ENCODE measurements around the gene C9.
"Not testable (repeated sequence)": the region's sequence is repeated elsewhere in the genome, so short reads cannot be mapped to it uniquely, and the experiment has no call there.

Gene C9

DNA sequence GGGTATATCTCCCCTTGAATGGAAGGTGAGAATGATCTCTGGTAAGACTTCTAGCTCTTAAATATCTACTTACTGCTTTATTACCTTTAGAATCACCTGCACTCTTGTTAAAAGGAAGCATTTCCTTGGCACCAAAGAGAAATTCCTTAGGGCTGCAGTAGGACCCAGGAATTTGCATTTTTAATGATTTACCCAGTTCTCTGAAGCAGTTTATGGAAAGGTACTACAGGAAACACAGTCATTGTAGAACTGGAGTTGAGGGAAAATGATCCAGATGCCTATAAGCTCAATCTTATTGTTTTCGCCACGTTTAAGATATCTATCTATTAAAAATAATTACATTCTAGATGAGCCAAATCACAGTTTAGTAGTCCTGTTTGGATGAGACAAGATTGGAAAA, 9.5 kb upstream of the C9 start:
- in situ Hi-C loops (cut with HindIII; ENCODE audit: low sequenced_read_pairs), result no loop called here

DNA sequence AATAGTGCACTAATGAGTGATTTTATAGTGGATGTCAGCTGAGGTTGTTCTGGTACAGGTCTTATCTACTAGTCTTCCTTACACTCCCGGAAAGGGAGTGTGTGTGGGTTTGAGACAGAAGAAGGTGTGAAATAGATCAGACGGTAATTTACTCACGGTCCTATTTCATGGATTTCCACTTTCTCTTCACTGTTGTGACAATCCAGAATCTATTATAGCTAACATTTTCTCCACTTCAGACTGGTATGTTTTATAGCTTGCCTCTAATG, 7.0 kb upstream of the C9 start:
- in situ Hi-C loops (cut with HindIII; ENCODE audit: low sequenced_read_pairs), result no loop called here

DNA sequence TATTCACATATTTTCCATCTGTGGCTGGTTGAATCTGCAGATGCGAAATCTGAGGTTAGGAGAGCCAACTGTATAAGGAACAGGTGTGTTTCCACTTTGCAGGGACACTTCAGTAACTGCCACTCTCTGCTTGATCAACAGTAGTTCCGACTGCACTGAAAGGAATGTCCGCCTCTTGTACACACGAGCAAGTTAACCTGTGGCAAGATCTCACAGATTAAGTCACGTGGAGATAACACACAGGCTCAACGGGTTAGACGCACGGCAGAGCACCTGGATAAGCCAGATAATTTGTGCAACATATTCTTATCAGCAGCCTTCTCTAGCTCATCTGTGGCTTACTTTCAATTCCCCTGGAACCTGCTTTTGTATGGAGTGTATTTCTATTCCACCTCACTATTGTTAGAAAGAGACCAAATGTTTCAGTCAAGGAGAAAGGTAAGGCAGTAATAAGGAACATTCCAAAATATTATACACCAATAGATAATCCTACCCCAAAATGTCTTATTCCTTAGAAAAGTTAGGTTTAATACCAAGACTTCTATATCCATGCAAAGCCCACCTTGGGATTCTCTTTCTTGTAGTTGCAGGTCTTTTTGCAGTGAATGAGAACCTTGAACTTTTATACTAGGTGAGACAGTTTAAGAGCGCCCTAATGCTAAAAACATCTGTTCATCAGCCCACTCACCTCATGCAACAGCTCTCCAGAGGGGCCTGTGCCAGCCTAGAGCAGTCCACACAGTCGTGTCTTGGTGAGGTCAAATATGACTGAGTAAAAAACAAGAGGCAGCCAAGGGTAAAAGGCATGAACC, 6.5 kb upstream of the C9 start:
- in situ Hi-C loops (cut with HindIII; ENCODE audit: low sequenced_read_pairs), result no loop called here

GRCh38 chr5:39369123-39369815, 5.0 kb upstream of the C9 start:
- in situ Hi-C loops (cut with HindIII; ENCODE audit: low sequenced_read_pairs), result loop anchor here (5.0 kb wide), 1 partner anchor 53 kb away; the partner anchor contains the start of gene DAB2

- in situ Hi-C loops (cut with HindIII; ENCODE audit: low sequenced_read_pairs), result loop anchor here (5.0 kb wide), 1 partner anchor 54 kb away; the partner anchor contains the start of gene DAB2
Measured at GRCh38 chr5:39368116-39368515, 3.8 kb upstream of the C9 start.

DNA sequence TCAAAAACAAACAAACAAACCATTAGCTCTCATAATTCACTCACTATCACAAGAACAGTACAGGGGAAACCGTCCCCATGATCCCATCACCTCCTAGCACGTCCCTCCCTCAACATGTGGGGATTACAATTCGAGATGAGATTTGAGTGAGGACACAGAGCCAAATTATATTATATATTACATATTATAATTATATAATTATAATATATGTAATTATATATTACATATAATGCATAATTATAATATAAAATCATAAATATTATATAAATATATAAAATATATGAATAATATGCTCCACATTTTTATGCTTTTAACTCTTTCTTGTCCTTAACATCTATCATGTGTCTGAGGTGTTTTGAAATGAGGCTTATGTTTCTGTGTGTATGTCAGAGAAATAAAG, 3.4 kb upstream of the C9 start:
- in situ Hi-C loops (cut with HindIII; ENCODE audit: low sequenced_read_pairs), result loop anchor here (5.0 kb wide), 1 partner anchor 55 kb away; the partner anchor contains the start of gene DAB2

- in situ Hi-C loops (cut with HindIII; ENCODE audit: low sequenced_read_pairs), result no loop called here
Measured at GRCh38 chr5:39363217-39363616, 1.1 kb downstream of the C9 start.

DNA sequence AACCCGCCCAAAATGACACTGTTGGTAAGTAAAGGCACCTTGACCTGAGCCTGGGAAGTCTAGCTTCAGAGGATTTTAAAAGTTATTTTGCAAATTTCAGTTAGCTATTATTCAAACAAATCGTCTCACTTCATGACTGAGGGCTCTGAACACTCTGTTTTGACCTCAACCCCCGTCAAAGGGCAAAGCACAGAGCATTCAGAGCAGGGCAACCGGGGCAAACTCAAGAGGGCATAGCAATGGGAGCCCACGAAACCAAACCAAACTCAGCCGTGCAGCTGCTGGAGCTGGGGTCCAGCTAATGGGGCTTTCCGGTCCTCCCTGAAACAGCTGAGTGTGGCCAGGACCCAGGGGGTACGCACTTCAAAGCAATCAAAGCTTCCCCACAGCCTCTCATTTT, 1.6 kb downstream of the C9 start:
- in situ Hi-C loops (cut with HindIII; ENCODE audit: low sequenced_read_pairs), result no loop called here

GRCh38 chr5:39361306-39361705, 3.0 kb downstream of the C9 start:
- in situ Hi-C loops (cut with HindIII; ENCODE audit: low sequenced_read_pairs), result no loop called here

- in situ Hi-C loops (cut with HindIII; ENCODE audit: low sequenced_read_pairs), result no loop called here
Measured at GRCh38 chr5:39360471-39361111, 3.7 kb downstream of the C9 start.

DNA sequence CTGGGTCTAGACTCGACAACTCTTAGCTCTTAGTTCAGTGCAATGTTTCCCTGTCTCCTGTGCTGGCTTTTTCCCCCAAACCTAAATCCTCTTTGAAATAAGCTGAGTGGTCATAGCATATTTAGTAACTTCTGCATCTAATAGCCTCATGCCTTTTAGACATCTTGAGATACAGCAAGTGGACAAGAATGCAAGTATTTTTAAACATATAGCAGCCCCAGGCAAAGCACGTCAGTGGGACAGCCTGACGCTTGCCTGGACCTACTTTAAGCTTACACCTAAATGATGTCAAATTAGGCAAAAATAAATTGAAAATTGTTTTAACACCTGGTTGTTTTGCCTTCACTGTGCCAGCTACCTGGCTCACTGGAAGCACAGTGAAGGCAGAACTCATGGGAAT, 8.0 kb downstream of the C9 start:
- in situ Hi-C loops (cut with HindIII; ENCODE audit: low sequenced_read_pairs), result no loop called here

DNA sequence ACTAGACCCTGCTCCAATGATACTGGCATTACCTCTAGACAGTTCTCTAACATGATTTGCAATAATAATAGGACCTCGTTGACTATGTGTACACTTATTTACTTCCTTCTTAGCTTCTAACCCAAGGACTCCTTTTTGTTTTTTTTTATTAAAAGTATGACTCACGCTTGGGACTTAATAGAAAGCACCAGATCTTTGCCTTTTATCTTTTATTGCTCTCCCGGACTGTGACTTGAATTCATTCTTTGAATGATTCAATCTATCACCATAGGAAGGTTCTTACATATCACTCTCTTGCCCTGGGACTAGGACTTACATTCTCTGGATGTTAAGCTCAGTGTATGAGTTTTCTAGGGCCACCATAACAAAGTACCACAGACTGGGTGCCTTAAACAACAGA, 9.0 kb downstream of the C9 start:
- in situ Hi-C loops (cut with HindIII; ENCODE audit: low sequenced_read_pairs), result no loop called here

- in situ Hi-C loops (cut with HindIII; ENCODE audit: low sequenced_read_pairs), result no loop called here
Measured at GRCh38 chr5:39353717-39354399, 10.4 kb downstream of the C9 start.

- in situ Hi-C loops (cut with HindIII; ENCODE audit: low sequenced_read_pairs), result no loop called here
Measured at GRCh38 chr5:39352951-39353350, 11.3 kb downstream of the C9 start.

- in situ Hi-C loops (cut with HindIII; ENCODE audit: low sequenced_read_pairs), result no loop called here
Measured at GRCh38 chr5:39352170-39352569, 12.1 kb downstream of the C9 start.

- in situ Hi-C loops (cut with HindIII; ENCODE audit: low sequenced_read_pairs), result no loop called here
Measured at GRCh38 chr5:39349484-39349883, 14.8 kb downstream of the C9 start.

DNA sequence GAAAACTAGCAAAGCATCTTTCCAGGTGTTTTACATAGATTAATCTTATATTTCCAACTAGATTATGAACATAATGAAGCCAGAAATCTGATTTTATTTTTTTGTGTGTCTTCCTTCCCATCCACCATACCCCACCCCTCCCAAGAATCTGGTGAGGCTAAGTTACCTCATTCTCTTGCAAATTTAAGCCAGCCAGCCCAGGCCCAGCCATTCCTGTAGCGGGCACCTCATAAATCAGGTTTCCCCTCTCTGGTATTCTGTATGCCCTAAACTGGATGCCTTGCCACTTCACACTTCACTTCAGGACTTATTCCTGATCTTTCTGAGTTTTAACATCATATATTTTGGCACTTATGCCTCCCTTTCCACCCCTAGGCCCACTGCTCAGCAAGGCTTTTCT, 21.8 kb downstream of the C9 start:
- in situ Hi-C loops (cut with HindIII; ENCODE audit: low sequenced_read_pairs), result no loop called here

DNA sequence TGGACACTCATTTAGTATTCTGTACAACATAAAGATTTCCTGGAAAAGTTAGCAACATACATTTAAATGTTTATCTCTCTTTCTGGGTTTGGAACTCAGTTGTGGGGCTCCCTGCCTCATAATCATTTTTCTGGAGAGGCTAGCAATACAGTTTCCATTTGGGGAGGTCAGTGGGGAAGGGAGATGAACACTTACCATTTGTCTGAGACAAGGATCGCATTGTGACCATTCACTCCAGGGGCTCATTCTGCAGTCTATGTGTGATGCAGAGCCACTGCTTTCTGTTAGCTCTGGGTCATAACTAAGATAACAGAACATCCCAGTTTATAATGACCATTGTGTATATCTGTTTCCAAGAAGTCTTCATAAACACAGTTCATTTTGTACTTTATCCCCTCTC, 22.4 kb downstream of the C9 start:
- in situ Hi-C loops (cut with HindIII; ENCODE audit: low sequenced_read_pairs), result no loop called here

GRCh38 chr5:39340506-39340905, 23.8 kb downstream of the C9 start:
- in situ Hi-C loops (cut with HindIII; ENCODE audit: low sequenced_read_pairs), result no loop called here

DNA sequence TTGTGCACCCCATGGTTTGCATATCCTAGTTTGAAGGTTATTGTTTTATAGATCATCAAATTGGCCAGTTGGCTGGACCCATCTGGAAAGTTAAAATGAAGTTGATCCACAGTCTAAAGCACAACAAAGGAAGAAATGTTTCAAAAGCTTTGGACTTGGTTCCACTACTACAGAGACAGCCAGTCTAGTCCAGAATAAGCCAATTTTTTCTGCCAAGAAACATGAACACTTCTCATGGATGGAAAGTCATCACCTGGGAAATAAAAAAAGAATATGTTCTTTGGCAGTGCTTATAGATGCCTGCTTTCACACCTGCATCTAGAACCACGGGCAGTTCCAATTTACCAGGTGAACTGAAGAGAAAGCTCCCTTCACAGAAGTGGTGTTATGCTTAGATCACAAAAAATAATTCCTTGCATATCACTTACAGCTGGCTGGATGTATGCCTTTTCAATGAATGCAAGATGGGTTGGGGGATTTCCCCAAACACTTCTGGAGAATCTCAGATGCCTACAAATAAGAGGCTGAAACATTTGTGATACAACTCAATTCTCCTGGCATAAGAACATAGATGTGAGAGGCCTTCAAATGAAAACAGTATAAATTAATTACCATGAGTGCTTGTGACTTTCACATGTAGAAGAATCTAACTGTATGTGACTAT, 26.9 kb downstream of the C9 start:
- in situ Hi-C loops (cut with HindIII; ENCODE audit: low sequenced_read_pairs), result no loop called here

DNA sequence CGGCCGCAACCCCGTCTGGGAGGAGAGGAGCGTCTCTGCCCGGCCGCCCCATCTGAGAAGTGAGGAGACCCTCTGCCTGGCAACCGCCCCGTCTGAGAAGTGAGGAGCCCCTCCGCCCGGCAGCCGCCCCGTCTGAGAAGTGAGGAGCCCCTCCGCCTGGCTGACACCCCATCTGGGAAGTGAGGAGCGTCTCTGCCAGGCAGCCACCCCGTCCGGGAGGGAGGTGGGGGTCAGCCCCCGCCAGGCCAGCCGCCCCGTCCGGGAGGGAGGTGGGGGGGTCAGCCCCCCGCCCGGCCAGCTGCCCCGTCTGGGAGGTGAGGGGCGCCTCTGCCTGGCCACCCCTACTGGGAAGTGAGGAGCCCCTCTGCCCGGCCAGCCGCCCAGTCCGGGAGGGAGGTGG, 30.0 kb downstream of the C9 start:
- in situ Hi-C loops (cut with HindIII; ENCODE audit: low sequenced_read_pairs), result not testable (repeated sequence)
